PC-9 (cell line): ENCODE measurements around the gene FHIP1B. TPM values are rescaled to one million over a fixed set of nuclear protein-coding genes. Genes with fewer than 3 reads are reported as not detected.

ENCODE experiments used
- BruUV-seq: library from RNA; stranded (reverse); fragments of 400-500 nt; replicated peaks from 2 replicates; lab custom pipeline; 2021; lab: Mats Ljungman, UMichigan
- CTCF ChIA-PET: fragments of 300-600 bp; sonication (Branson Sonifier 250); formaldehyde crosslinking; loops from one replicate; lab custom pipeline; 2022; ENCODE audit warnings: antibody characterized with exemption; lab: Charles Lee
- POLR2A ChIA-PET: fragments of 300-600 bp; sonication (Branson Sonifier 250); formaldehyde crosslinking; loops from one replicate; lab custom pipeline; 2022; ENCODE audit warnings: antibody characterized with exemption; ENCODE audit not compliant: unreplicated experiment; lab: Charles Lee
- DNase-seq, 2 experiments: peaks; one replicate each; pipeline versions ENCODE4 v3.0.0 to v3.0.0-alpha.2; 2015 to 2022; ENCODE audit warnings: mixed read lengths in 1 of 2
- H2AFZ ChIP-seq: fragments of 200-600 bp; sonication (generic); 2 replicates; pipeline ENCODE4 v1.8.1; 2017; ENCODE audit warnings: antibody characterized with exemption
- H3F3A ChIP-seq: fragments of 200-600 bp; sonication (generic); 2 replicates; pipeline ENCODE4 v1.8.1; 2017; ENCODE audit warnings: antibody characterized with exemption, mild to moderate bottlenecking, low read depth; ENCODE audit not compliant: insufficient read depth
- H3K27ac ChIP-seq: fragments of 200-600 bp; sonication (generic); 2 replicates; pipeline ENCODE4 v1.6.1; 2016; ENCODE audit warnings: mixed run types
- H3K27me3 ChIP-seq: fragments of 200-600 bp; sonication (generic); 2 replicates; pipeline ENCODE4 v1.6.1; 2016; ENCODE audit warnings: low read depth, mixed run types; ENCODE audit not compliant: insufficient read depth
- H3K36me3 ChIP-seq: fragments of 200-600 bp; sonication (generic); 2 replicates; pipeline ENCODE4 v1.6.1; 2016; ENCODE audit warnings: low read depth, mixed run types
- H3K4me1 ChIP-seq: fragments of 200-600 bp; sonication (generic); replicated peaks from 2 replicates; pipeline ENCODE4 v1.6.1; 2016; ENCODE audit warnings: mixed run types; ENCODE audit not compliant: insufficient read depth
- H3K4me2 ChIP-seq: fragments of 200-600 bp; sonication (generic); 2 replicates; pipeline ENCODE4 v1.6.1; 2017; ENCODE audit warnings: mixed run types
- H3K4me3 ChIP-seq: fragments of 200-600 bp; sonication (generic); 2 replicates; pipeline ENCODE4 v1.6.1; 2016; ENCODE audit warnings: mixed run types
- H3K79me2 ChIP-seq: fragments of 200-600 bp; sonication (generic); 2 replicates; pipeline ENCODE4 v1.6.1; 2017; ENCODE audit warnings: low read depth, mixed run types
- H3K9me2 ChIP-seq: fragments of 200-600 bp; sonication (generic); 2 replicates; pipeline ENCODE4 v1.8.1; 2017; ENCODE audit warnings: mild to moderate bottlenecking; ENCODE audit not compliant: insufficient read depth
- H3K9me3 ChIP-seq: fragments of 200-600 bp; sonication (generic); 2 replicates; pipeline ENCODE4 v1.8.1; 2016; ENCODE audit warnings: low read depth; ENCODE audit not compliant: insufficient read depth
- H4K20me1 ChIP-seq: fragments of 200-600 bp; sonication (generic); 2 replicates; pipeline ENCODE4 v1.8.1; 2017; ENCODE audit not compliant: insufficient read depth
- CTCF ChIP-seq: fragments of 200-600 bp; sonication (generic); conservative IDR thresholded peaks from 2 replicates; pipeline ENCODE4 v1.6.1; 2017; ENCODE audit warnings: mixed run types, antibody characterized with exemption, mild to moderate bottlenecking, moderate library complexity
- EZH2 ChIP-seq: fragments of 200-600 bp; sonication (generic); IDR thresholded peaks from 2 replicates; pipeline ENCODE4 v1.8.0; 2017; ENCODE audit warnings: antibody characterized with exemption, low read depth
- intact Hi-C: fragments of 100-400 bp; cut with micrococcal nuclease; formaldehyde crosslinking; loops from one replicate; pipeline ENCODE4 v1.10.0; 2022; ENCODE audit not compliant: unreplicated experiment
- total RNA-seq: library from RNA; stranded (reverse); gene quantifications from 2 replicates; pipeline ENCODE4 v1.2.3, GENCODE V29; 2021

Gene FHIP1B
- total RNA-seq, 1 experiment from 2014 or later = 21.5 TPM

GRCh38 chr11:6175440-6175839 lies 59.0 kb downstream of the FHIP1B start:
- H3K9me3 ChIP-seq = no peaks in the 10 kb centered on the region
- DNase-seq = no peak
- POLR2A ChIA-PET = no interaction called here
- H3K36me3 ChIP-seq = no peaks in the 10 kb centered on the region
- no peak overlapping the region for H3K27ac ChIP-seq
- H4K20me1 ChIP-seq = no peaks in the 10 kb centered on the region
- H3K4me1 ChIP-seq = no peaks in the 10 kb centered on the region
- H3F3A ChIP-seq = no peaks in the 10 kb centered on the region
- TF ChIP-seq EZH2 (no peak), CTCF (no peak)
- no peak overlapping the region for H3K4me2 ChIP-seq
- BruUV-seq = no TSS peak
- H3K4me3 ChIP-seq = no peak overlapping the region
- no peaks in the 10 kb centered on the region for H3K27me3 ChIP-seq
- CTCF ChIA-PET = no interaction called here
- intact Hi-C loops = no loop called here
- H3K79me2 ChIP-seq = no peaks in the 10 kb centered on the region
- H3K9me2 ChIP-seq = no peaks in the 10 kb centered on the region
- H2AFZ ChIP-seq = no peak overlapping the region

GRCh38 chr11:6170226-6170625 lies 64.2 kb downstream of the FHIP1B start, which contains the start of gene OR52B2:
Gene OR52B2 (minus strand): TSS chr11:6170326. CDS start chr11:6170326, 0 bp downstream.
- ChIA-PET POLR2A (no interaction called here), CTCF (no interaction called here)
- H3K36me3 ChIP-seq = no peaks in the 10 kb centered on the region
- intact Hi-C loops = no loop called here
- TF ChIP-seq EZH2 (no peak), CTCF (no peak)
- no peaks in the 10 kb centered on the region for H3F3A ChIP-seq
- no peaks in the 10 kb centered on the region for H3K9me3 ChIP-seq
- H3K4me2 ChIP-seq = no peak within 1 kb of the TSS
- no peaks in the 10 kb centered on the region for H3K79me2 ChIP-seq
- H3K27ac ChIP-seq = no peak within 1 kb of the TSS
- no peaks in the 10 kb centered on the region for H3K27me3 ChIP-seq
- H3K4me3 ChIP-seq = no peak within 1 kb of the TSS
- no peaks in the 10 kb centered on the region for H3K9me2 ChIP-seq
- BruUV-seq = no TSS peak
- no peaks in the 10 kb centered on the region for H4K20me1 ChIP-seq
- no peak within 1 kb of the TSS for H2AFZ ChIP-seq
- no peak for DNase-seq
- no peaks in the 10 kb centered on the region for H3K4me1 ChIP-seq

Other genes with a start within 250 kb of the FHIP1B start
- gene OR52L1, start 247.7 kb downstream of the FHIP1B start, total RNA-seq = not detected in 2 replicates
- gene OR56A4, start 227.7 kb downstream of the FHIP1B start, total RNA-seq = not detected in 2 replicates
- not detected in 2 replicates for gene OR56A1, start 203.9 kb downstream of the FHIP1B start, total RNA-seq
- not detected in 2 replicates for gene OR56B4, start 127.0 kb downstream of the FHIP1B start, total RNA-seq
- not detected in 2 replicates for gene OR52B2, start 64.3 kb downstream of the FHIP1B start, total RNA-seq
- not detected in 2 replicates for gene OR52W1, start 35.4 kb downstream of the FHIP1B start, total RNA-seq
- gene C11orf42, start 29.1 kb downstream of the FHIP1B start, total RNA-seq = not detected in 2 replicates
- gene CNGA4, start 4.5 kb upstream of the FHIP1B start, total RNA-seq = 0.20 TPM in 1 of 2 replicates, not detected in the other
- gene CCKBR, start 25.2 kb upstream of the FHIP1B start, total RNA-seq = not detected in 2 replicates
- 25.7 and 26.0 TPM in 2 replicates for gene CAVIN3, start 85.9 kb upstream of the FHIP1B start, total RNA-seq
- 7.2 and 9.2 TPM in 2 replicates for gene SMPD1, start 155.8 kb upstream of the FHIP1B start, total RNA-seq
- gene APBB1, start 184.5 kb upstream of the FHIP1B start, total RNA-seq = 0.90 and 1.4 TPM in 2 replicates
- 0.68 TPM in 1 of 2 replicates, not detected in the other for gene HPX, start 206.4 kb upstream of the FHIP1B start, total RNA-seq
- gene TRIM3, start 239.3 kb upstream of the FHIP1B start, total RNA-seq = 7.1 and 9.0 TPM in 2 replicates
- gene ARFIP2, start 246.7 kb upstream of the FHIP1B start, total RNA-seq = 42.7 and 49.5 TPM in 2 replicates
- 18.5 and 22.3 TPM in 2 replicates for gene TIMM10B, start 246.9 kb upstream of the FHIP1B start, total RNA-seq